H1 (cell line): ENCODE data around the gene PDYN. TPM values are rescaled to one million over a fixed set of nuclear protein-coding genes. Genes with fewer than 3 reads are reported as not detected.

Source experiments
- CTCF ChIA-PET: fragments of 300-600 bp; sonication (Branson Sonifier 250); formaldehyde crosslinking; loops from one replicate; lab custom pipeline; 2021; ENCODE audit not compliant: partially characterized antibody; lab: Charles Lee
- POLR2A ChIA-PET: fragments of 300-600 bp; sonication (Branson Sonifier 250); formaldehyde crosslinking; loops from one replicate; lab custom pipeline; 2021; ENCODE audit warnings: inconsistent platforms; ENCODE audit not compliant: partially characterized antibody; lab: Charles Lee
- DNase-seq, 2 experiments: peaks; one replicate each; pipeline versions ENCODE4 v3.0.0 to v3.0.0-alpha.2; 2010 to 2022; ENCODE audit warnings: low spot score in 2 of 2, low read depth in 1 of 2, mixed read lengths in 1 of 2
- FAIRE-seq: peaks from 2 replicates; lab custom pipeline; 2011; peaks lifted over from hg19 to GRCh38; lab: Jason Lieb, UNC
- H2AFZ ChIP-seq: 2 replicates; pipeline ENCODE4 v1.8.1; 2012; ENCODE audit warnings: low read length, inconsistent platforms
- H2AK5ac ChIP-seq: 2 replicates; pipeline ENCODE4 v1.6.1; 2013; ENCODE audit warnings: low read depth, low read length
- H2BK120ac ChIP-seq: replicated peaks from 2 replicates; pipeline ENCODE3; 2013; ENCODE audit warnings: low read depth, low read length, inconsistent platforms
- H2BK12ac ChIP-seq: 2 replicates; pipeline ENCODE4 v1.6.1; 2013; ENCODE audit warnings: low read depth, low read length
- H2BK15ac ChIP-seq: 2 replicates; pipeline ENCODE4 v1.6.1; 2013; ENCODE audit warnings: low read length
- H2BK20ac ChIP-seq: 2 replicates; pipeline ENCODE4 v1.6.1; 2013; ENCODE audit warnings: low read length
- H2BK5ac ChIP-seq: 2 replicates; pipeline ENCODE4 v1.6.1; 2013; ENCODE audit warnings: low read depth, low read length
- H3K14ac ChIP-seq: 2 replicates; pipeline ENCODE4 v1.6.1; 2013; ENCODE audit warnings: inconsistent platforms; ENCODE audit not compliant: insufficient read length
- H3K18ac ChIP-seq: 2 replicates; pipeline ENCODE4 v1.6.1; 2013; ENCODE audit warnings: low read length; ENCODE audit errors: extremely low read depth
- H3K23ac ChIP-seq: 2 replicates; pipeline ENCODE4 v1.6.1; 2013; ENCODE audit warnings: inconsistent platforms; ENCODE audit not compliant: insufficient read length
- H3K23me2 ChIP-seq: 2 replicates; pipeline ENCODE4 v1.6.1; 2013; ENCODE audit warnings: low read depth, low read length
- H3K27ac ChIP-seq: 2 replicates; pipeline ENCODE4 v1.6.1; 2011; ENCODE audit warnings: low read depth, low read length, inconsistent platforms
- H3K27me3 ChIP-seq, 4 experiments: replicated peaks in 1 of 4; 1 replicate in 1 of 4; 2 replicates in 3 of 4; pipeline versions ENCODE4 v1.6.1 to v1.8.1; 2011 to 2013; ENCODE audit warnings: low read length in 3 of 4, mild to moderate bottlenecking in 3 of 4, inconsistent platforms in 2 of 4, mixed read lengths in 2 of 4, moderate library complexity in 1 of 4; ENCODE audit not compliant: control insufficient read depth in 3 of 4, insufficient read depth in 3 of 4; ENCODE audit errors: extremely low read depth in 1 of 4
- H3K36me3 ChIP-seq, 4 experiments: 2 replicates each; pipeline versions ENCODE4 v1.6.1 to v1.8.1; 2011 to 2013; ENCODE audit warnings: mild to moderate bottlenecking in 4 of 4, low read length in 3 of 4, moderate library complexity in 2 of 4, control low read depth in 1 of 4, inconsistent platforms in 1 of 4; ENCODE audit not compliant: insufficient read depth in 4 of 4, control insufficient read depth in 2 of 4
- H3K4ac ChIP-seq: replicated peaks from 2 replicates; pipeline ENCODE3; 2013; ENCODE audit warnings: low read length, low read depth, mixed read lengths, inconsistent platforms; ENCODE audit not compliant: insufficient read length
- H3K4me1 ChIP-seq, 4 experiments: replicated peaks in 1 of 4; 1 replicate in 1 of 4; 2 replicates in 3 of 4; pipeline versions ENCODE4 v1.6.1 to v1.8.1; 2011 to 2013; ENCODE audit warnings: low read length in 3 of 4, inconsistent platforms in 2 of 4, mixed read lengths in 1 of 4; ENCODE audit not compliant: insufficient read depth in 4 of 4, control insufficient read depth in 3 of 4
- H3K4me2 ChIP-seq, 2 experiments: 2 replicates each; pipeline versions ENCODE4 v1.6.1 to v1.8.1; 2011 to 2013; ENCODE audit warnings: low read depth in 2 of 2, low read length in 2 of 2, control low read depth in 1 of 2, inconsistent platforms in 1 of 2, mild to moderate bottlenecking in 1 of 2; ENCODE audit not compliant: insufficient read depth in 1 of 2
- H3K4me3 ChIP-seq, 4 experiments: fragments of 200-600, 300-600 bp in 1 of 4; sonication (generic), shearing (Covaris generic), sonication (Bioruptor Twin) in 1 of 4; 2 replicates each; pipeline versions ENCODE4 v1.5.1 to v1.8.1; 2011 to 2016; ENCODE audit warnings: low read length in 4 of 4, low read depth in 3 of 4, control low read depth in 2 of 4, inconsistent platforms in 2 of 4, mild to moderate bottlenecking in 2 of 4, mixed read lengths in 1 of 4, moderate library complexity in 1 of 4; ENCODE audit not compliant: insufficient read depth in 2 of 4; ENCODE audit errors: extremely low read depth in 1 of 4
- H3K56ac ChIP-seq: replicated peaks from 2 replicates; pipeline ENCODE3; 2013; ENCODE audit warnings: low read depth, mild to moderate bottlenecking, mixed read lengths, low read length, inconsistent platforms; ENCODE audit not compliant: insufficient read length
- H3K79me1 ChIP-seq: 2 replicates; pipeline ENCODE4 v1.6.1; 2013; ENCODE audit warnings: low read depth, low read length, control low read depth
- H3K79me2 ChIP-seq, 2 experiments: 2 replicates each; pipeline versions ENCODE4 v1.6.1 to v1.8.1; 2012 to 2013; ENCODE audit warnings: low read length in 2 of 2, mild to moderate bottlenecking in 2 of 2, inconsistent platforms in 1 of 2; ENCODE audit not compliant: insufficient read depth in 2 of 2, control insufficient read depth in 1 of 2
- H3K9ac ChIP-seq, 4 experiments: replicated peaks in 1 of 4; 1 replicate in 1 of 4; 2 replicates in 3 of 4; pipeline versions ENCODE4 v1.6.1 to v1.8.1; 2011 to 2013; ENCODE audit warnings: low read depth in 3 of 4, low read length in 3 of 4, control low read depth in 2 of 4, mild to moderate bottlenecking in 2 of 4, moderate library complexity in 2 of 4, inconsistent platforms in 1 of 4; ENCODE audit errors: extremely low read depth in 1 of 4
- H3K9me3 ChIP-seq, 2 experiments: 2 replicates each; pipeline versions ENCODE4 v1.6.1 to v1.8.1; 2012 to 2013; ENCODE audit warnings: mild to moderate bottlenecking in 2 of 2, moderate library complexity in 2 of 2, control low read depth in 1 of 2, inconsistent platforms in 1 of 2, low read depth in 1 of 2, low read length in 1 of 2, mixed read lengths in 1 of 2; ENCODE audit not compliant: insufficient read depth in 2 of 2
- H4K20me1 ChIP-seq, 2 experiments: replicated peaks in 1 of 2; 2 replicates each; pipeline versions ENCODE3 to v1.8.1; 2011 to 2013; ENCODE audit warnings: inconsistent platforms in 2 of 2, low read length in 2 of 2, mild to moderate bottlenecking in 1 of 2; ENCODE audit not compliant: insufficient read depth in 2 of 2, control insufficient read depth in 1 of 2
- H4K5ac ChIP-seq: 2 replicates; pipeline ENCODE4 v1.6.1; 2013; ENCODE audit warnings: low read length, low read depth, mixed read lengths, inconsistent platforms; ENCODE audit not compliant: insufficient read length
- H4K8ac ChIP-seq: 2 replicates; pipeline ENCODE4 v1.8.0; 2013; ENCODE audit warnings: mild to moderate bottlenecking, moderate library complexity, low read length, inconsistent platforms; ENCODE audit not compliant: insufficient read depth; ENCODE audit errors: extremely low read depth
- H4K91ac ChIP-seq: replicated peaks from 2 replicates; pipeline ENCODE3; 2013; ENCODE audit warnings: low read length, mixed read lengths, inconsistent platforms; ENCODE audit not compliant: insufficient read length
- BRCA1 ChIP-seq: IDR thresholded peaks from 2 replicates; pipeline ENCODE4 v1.6.1; 2012; ENCODE audit warnings: low read depth, low read length, improper control_type of control experiment
- GABPA ChIP-seq: IDR thresholded peaks from 2 replicates; pipeline ENCODE4 v1.6.1; 2011; ENCODE audit warnings: mild to moderate bottlenecking, low read length, moderate library complexity, borderline replicate concordance; ENCODE audit not compliant: insufficient read depth
- MAX ChIP-seq: IDR thresholded peaks from 2 replicates; pipeline ENCODE4 v1.6.1; 2012; ENCODE audit warnings: inconsistent platforms
- NANOG ChIP-seq: IDR thresholded peaks from 2 replicates; pipeline ENCODE4 v1.6.1; 2011; ENCODE audit warnings: low read length, low read depth, mild to moderate bottlenecking, inconsistent platforms; ENCODE audit not compliant: insufficient read depth, poor library complexity, severe bottlenecking
- NRF1 ChIP-seq: IDR thresholded peaks from 2 replicates; pipeline ENCODE4 v1.6.1; 2011; ENCODE audit warnings: mild to moderate bottlenecking, low read depth, low read length, improper control_type of control experiment
- RNF2 ChIP-seq: fragments of 200-900, 300-1000 bp; sonication (generic); IDR thresholded peaks from 2 replicates; pipeline ENCODE4 v1.7.1; 2016; ENCODE audit warnings: borderline replicate concordance, low read depth, mild to moderate bottlenecking, antibody characterized with exemption, low read length; ENCODE audit not compliant: poor library complexity, severe bottlenecking; ENCODE audit errors: missing control alignments
- SP2 ChIP-seq: IDR thresholded peaks from 2 replicates; pipeline ENCODE4 v1.6.1; 2012; ENCODE audit warnings: mild to moderate bottlenecking, low read length, inconsistent platforms
- SRF ChIP-seq: IDR thresholded peaks from 2 replicates; pipeline ENCODE4 v1.6.1; 2011; ENCODE audit warnings: mild to moderate bottlenecking, low read depth, low read length, moderate library complexity
- TBP ChIP-seq: IDR thresholded peaks from 2 replicates; pipeline ENCODE4 v1.6.1; 2011; ENCODE audit warnings: low read depth, low read length, improper control_type of control experiment
- USF2 ChIP-seq: IDR thresholded peaks from 2 replicates; pipeline ENCODE4 v1.6.1; 2011; ENCODE audit warnings: low read length, improper control_type of control experiment
- WGBS, 2 experiments: shearing (Covaris generic) in 1 of 2; methylation state at CpG; one replicate each; pipeline versions ENCODE4 v1.1.6 to v1.1.7; 2013 to 2015; ENCODE audit warnings: low lambda C conversion rate in 2 of 2, mixed read lengths in 2 of 2, inconsistent platforms in 1 of 2, low coverage in 1 of 2, missing lambda C conversion rate in 1 of 2; ENCODE audit not compliant: insufficient replicate concordance in 2 of 2, insufficient coverage in 1 of 2, insufficient read length in 1 of 2; ENCODE audit errors: extremely low coverage in 1 of 2, missing lambda C conversion rate in 1 of 2; 5-methylcytosine and 5-hydroxymethylcytosine counted together
- long read RNA-seq, 2 experiments: library from RNA in 1 of 2; library from capped mRNA in 1 of 2; stranded (forward); transcript quantifications; one replicate each; pipeline ENCODE4 v2.0.0, GENCODE V29; 2021; ENCODE audit warnings: inconsistent platforms in 1 of 2
- polyA minus RNA-seq, 3 experiments: library from RNA; depleted of rRNA, polyadenylated mRNA; stranded (reverse); fragments of >200 nt; gene quantifications; 1 replicate in 2 of 3; 2 replicates in 1 of 3; pipeline ENCODE4 v1.2.3, GENCODE V29; 2011
- polyA plus RNA-seq, 7 experiments: library from polyadenylated mRNA; depleted of rRNA in 3 of 7; stranded (reverse) in 5 of 7; unstranded in 2 of 7; fragments of >200 nt in 5 of 7; fragments of 200-250 nt in 2 of 7; gene quantifications; 1 replicate in 5 of 7; 2 replicates in 1 of 7; 4 replicates in 1 of 7; pipeline versions ENCODE4 v1.2.1 to v1.2.3, GENCODE V29; 2011 to 2013; ENCODE audit warnings: missing spikeins in 2 of 7, mixed read lengths in 2 of 7
- total RNA-seq: library from RNA; stranded (reverse); fragmentation: NEBNext Ultra II Directional; extraction: Animal tissue kit (Norgen Biotek cat#: 25700); gene quantifications from 2 replicates; pipeline ENCODE4 v1.2.1, GENCODE V29; 2021

PDYN gene
- total RNA-seq (0.54 and 0.63 TPM in 2 replicates), polyA plus RNA-seq (2011; rRNA removed) (0.46 and 0.60 TPM in 2 replicates), polyA minus RNA-seq (2011; rRNA and poly(A)+ RNA removed) (0.41 and 0.71 TPM in 2 replicates)
- 0.56 TPM for polyA plus RNA-seq (2011; cell fraction: cytosol; rRNA removed)
- polyA plus RNA-seq (2011; cell fraction: nucleus; rRNA removed): 0.40 TPM
- polyA plus RNA-seq (2012, experiment 1 of 2): 0.43 to 0.94 TPM (median 0.65 TPM) in 4 replicates
- polyA plus RNA-seq (2012, experiment 2 of 2): 0.35 TPM
- 0.36 TPM for polyA plus RNA-seq (2013, experiment 1 of 2)
- polyA plus RNA-seq (2013, experiment 2 of 2): 0.53 TPM
- polyA minus RNA-seq (2011; cell fraction: cytosol; rRNA and poly(A)+ RNA removed): 0.44 TPM
- polyA minus RNA-seq (2011; cell fraction: nucleus; rRNA and poly(A)+ RNA removed): 0.60 TPM
- long read RNA-seq, experiment 1, partial matches to known transcripts: 1 of 2 reads
- long read RNA-seq, experiment 1, other reads (novel, unspliced or antisense): 0 of 2 reads
- long read RNA-seq, experiment 2: 0 reads

- 66% methylated on average over 5 of the region's 9 CpGs; no CpG with 5 or more reads in 1 of the 2 experiments for WGBS, 2 experiments
- CTCF ChIA-PET: interaction anchor here (1.0 to 3.4 kb wide), 4 partner anchors 10 to 133 kb away, joined by 3 to 24 read pairs (median 5); no protein-coding TSS in a partner anchor
- H2AFZ ChIP-seq: peak within 1 kb of the TSS; percentile 80; the same call in 1 of the 2 replicates
- TF ChIP-seq USF2 (no peak), SP2 (no peak), NANOG (no peak), TBP (no peak), RNF2 (no peak), SRF (no peak), MAX (no peak), NRF1 (no peak), GABPA (no peak), BRCA1 (no peak)
Measured at GRCh38 chr20:1993986-1994385, at the start of gene PDYN. TSS of gene PDYN (minus strand) at chr20:1994058. CDS start at chr20:1983084, 10,974 bp downstream.

More at GRCh38 chr20:1993986-1994385, at the start of gene PDYN:
- Histone ChIP-seq H3K56ac (no peak within 1 kb of the TSS), H3K23me2 (no peaks in the 10 kb centered on the region; the same call in 1 of the 2 replicates), H3K4ac (no peak within 1 kb of the TSS), H2BK20ac (peak within 1 kb of the TSS; percentile 17; the same call in 1 of the 2 replicates), H4K20me1 (no peaks in the 10 kb centered on the region), H3K9me3 (no peaks in the 10 kb centered on the region), H3K4me2 (no peak within 1 kb of the TSS), H2BK120ac (no peak within 1 kb of the TSS), H4K91ac (no peak within 1 kb of the TSS), H3K79me2 (no peaks in the 10 kb centered on the region), H2BK15ac (no peak within 1 kb of the TSS), H3K36me3 (no peaks in the 10 kb centered on the region), H3K79me1 (no peaks in the 10 kb centered on the region), H3K4me3 (no peak within 1 kb of the TSS), H3K4me1 (peaks cover 2 to 18% (median 8%) of the 10 kb centered on the region in 4 experiments; a peak in 6 of 7 replicates), H2AK5ac (no peak within 1 kb of the TSS), H3K23ac (no peak within 1 kb of the TSS), H2BK12ac (no peak within 1 kb of the TSS), H4K5ac (no peak within 1 kb of the TSS), H2BK5ac (no peak within 1 kb of the TSS), H3K9ac (no peak within 1 kb of the TSS), H3K27me3 (peaks cover 0 to 4% (median 1%) of the 10 kb centered on the region in 4 experiments; a peak in 2 of 7 replicates), H3K14ac (no peak within 1 kb of the TSS), H4K8ac (no peak within 1 kb of the TSS), H3K18ac (no peak within 1 kb of the TSS), H3K27ac (no peak within 1 kb of the TSS)
- POLR2A ChIA-PET: no interaction called here
- DNase-seq (no peak), FAIRE-seq (no peak)
